PC-9 (cell line): Measurements from ENCODE around the gene PLPP6. TPM values are rescaled to one million over a fixed set of nuclear protein-coding genes. Genes with fewer than 3 reads are reported as not detected.
"Not testable (repeated sequence)": the region's sequence is repeated elsewhere in the genome, so short reads cannot be mapped to it uniquely, and the experiment has no call there.

ENCODE experiments used
- BruUV-seq: library from RNA; stranded (reverse); fragments of 400-500 nt; replicated peaks from 2 replicates; lab custom pipeline; 2021; lab: Mats Ljungman, UMichigan
- CTCF ChIA-PET: fragments of 300-600 bp; sonication (Branson Sonifier 250); formaldehyde crosslinking; loops from one replicate; lab custom pipeline; 2022; ENCODE audit warnings: antibody characterized with exemption; lab: Charles Lee
- POLR2A ChIA-PET: fragments of 300-600 bp; sonication (Branson Sonifier 250); formaldehyde crosslinking; loops from one replicate; lab custom pipeline; 2022; ENCODE audit warnings: antibody characterized with exemption; ENCODE audit not compliant: unreplicated experiment; lab: Charles Lee
- DNase-seq, 2 experiments: peaks; one replicate each; pipeline versions ENCODE4 v3.0.0 to v3.0.0-alpha.2; 2015 to 2022; ENCODE audit warnings: mixed read lengths in 1 of 2
- H2AFZ ChIP-seq: fragments of 200-600 bp; sonication (generic); 2 replicates; pipeline ENCODE4 v1.8.1; 2017; ENCODE audit warnings: antibody characterized with exemption
- H3F3A ChIP-seq: fragments of 200-600 bp; sonication (generic); 2 replicates; pipeline ENCODE4 v1.8.1; 2017; ENCODE audit warnings: antibody characterized with exemption, mild to moderate bottlenecking, low read depth; ENCODE audit not compliant: insufficient read depth
- H3K27ac ChIP-seq: fragments of 200-600 bp; sonication (generic); 2 replicates; pipeline ENCODE4 v1.6.1; 2016; ENCODE audit warnings: mixed run types
- H3K27me3 ChIP-seq: fragments of 200-600 bp; sonication (generic); 2 replicates; pipeline ENCODE4 v1.6.1; 2016; ENCODE audit warnings: low read depth, mixed run types; ENCODE audit not compliant: insufficient read depth
- H3K36me3 ChIP-seq: fragments of 200-600 bp; sonication (generic); 2 replicates; pipeline ENCODE4 v1.6.1; 2016; ENCODE audit warnings: low read depth, mixed run types
- H3K4me1 ChIP-seq: fragments of 200-600 bp; sonication (generic); replicated peaks from 2 replicates; pipeline ENCODE4 v1.6.1; 2016; ENCODE audit warnings: mixed run types; ENCODE audit not compliant: insufficient read depth
- H3K4me2 ChIP-seq: fragments of 200-600 bp; sonication (generic); 2 replicates; pipeline ENCODE4 v1.6.1; 2017; ENCODE audit warnings: mixed run types
- H3K4me3 ChIP-seq: fragments of 200-600 bp; sonication (generic); 2 replicates; pipeline ENCODE4 v1.6.1; 2016; ENCODE audit warnings: mixed run types
- H3K79me2 ChIP-seq: fragments of 200-600 bp; sonication (generic); 2 replicates; pipeline ENCODE4 v1.6.1; 2017; ENCODE audit warnings: low read depth, mixed run types
- H3K9me2 ChIP-seq: fragments of 200-600 bp; sonication (generic); 2 replicates; pipeline ENCODE4 v1.8.1; 2017; ENCODE audit warnings: mild to moderate bottlenecking; ENCODE audit not compliant: insufficient read depth
- H3K9me3 ChIP-seq: fragments of 200-600 bp; sonication (generic); 2 replicates; pipeline ENCODE4 v1.8.1; 2016; ENCODE audit warnings: low read depth; ENCODE audit not compliant: insufficient read depth
- H4K20me1 ChIP-seq: fragments of 200-600 bp; sonication (generic); 2 replicates; pipeline ENCODE4 v1.8.1; 2017; ENCODE audit not compliant: insufficient read depth
- CTCF ChIP-seq: fragments of 200-600 bp; sonication (generic); conservative IDR thresholded peaks from 2 replicates; pipeline ENCODE4 v1.6.1; 2017; ENCODE audit warnings: mixed run types, antibody characterized with exemption, mild to moderate bottlenecking, moderate library complexity
- EZH2 ChIP-seq: fragments of 200-600 bp; sonication (generic); IDR thresholded peaks from 2 replicates; pipeline ENCODE4 v1.8.0; 2017; ENCODE audit warnings: antibody characterized with exemption, low read depth
- intact Hi-C: fragments of 100-400 bp; cut with micrococcal nuclease; formaldehyde crosslinking; loops from one replicate; pipeline ENCODE4 v1.10.0; 2022; ENCODE audit not compliant: unreplicated experiment
- total RNA-seq: library from RNA; stranded (reverse); gene quantifications from 2 replicates; pipeline ENCODE4 v1.2.3, GENCODE V29; 2021

PLPP6 gene
- total RNA-seq, 1 experiment from 2014 or later, result 5.9 TPM

GRCh38 chr9:4654538-4654937 is 7.6 kb upstream of the PLPP6 start:
- Histone ChIP-seq H3K4me3 (no peak overlapping the region), H3K4me1 (no peaks in the 10 kb centered on the region), H4K20me1 (no peaks in the 10 kb centered on the region), H3K79me2 (no peaks in the 10 kb centered on the region), H3K27me3 (no peaks in the 10 kb centered on the region), H2AFZ (no peak overlapping the region), H3K27ac (no peak overlapping the region), H3K4me2 (no peak overlapping the region), H3K9me3 (no peaks in the 10 kb centered on the region), H3F3A (no peaks in the 10 kb centered on the region), H3K36me3 (no peaks in the 10 kb centered on the region), H3K9me2 (no peaks in the 10 kb centered on the region)
- POLR2A ChIA-PET, result no interaction called here
- DNase-seq, result no peak
- intact Hi-C loops, result no loop called here
- BruUV-seq, result no TSS peak
- TF ChIP-seq CTCF, result no peak
- TF ChIP-seq EZH2, result no peak
- CTCF ChIA-PET, result no interaction called here

GRCh38 chr9:4656196-4656595 is 5.9 kb upstream of the PLPP6 start:
- BruUV-seq, intact Hi-C loops, H3K9me3 ChIP-seq, H4K20me1 ChIP-seq, H3K9me2 ChIP-seq, H2AFZ ChIP-seq, H3K27ac ChIP-seq, CTCF ChIA-PET, H3K4me3 ChIP-seq, H3K4me1 ChIP-seq, DNase-seq, H3K79me2 ChIP-seq, H3F3A ChIP-seq, H3K36me3 ChIP-seq, H3K27me3 ChIP-seq, H3K4me2 ChIP-seq: not testable (repeated sequence)
- POLR2A ChIA-PET, result interaction anchor here (0.7 kb wide), 1 partner anchor 10 kb away, joined by 5 read pairs; no protein-coding TSS in a partner anchor

- peaks cover 5% of the 10 kb centered on the region; the same call in 1 of the 2 replicates for H3K4me1 ChIP-seq
- H3K79me2 ChIP-seq, result no peaks in the 10 kb centered on the region
- H4K20me1 ChIP-seq, result no peaks in the 10 kb centered on the region
- peaks cover 2% of the 10 kb centered on the region; the same call in 1 of the 2 replicates for H3F3A ChIP-seq
- no peaks in the 10 kb centered on the region for H3K27me3 ChIP-seq
- H3K9me2 ChIP-seq, result no peaks in the 10 kb centered on the region
- CTCF ChIA-PET, result no interaction called here
- no peak overlapping the region for H3K4me3 ChIP-seq
- POLR2A ChIA-PET, result no interaction called here
- no peaks in the 10 kb centered on the region for H3K9me3 ChIP-seq
- TF ChIP-seq EZH2 (no peak), CTCF (no peak)
- no peak overlapping the region for H3K27ac ChIP-seq
- H2AFZ ChIP-seq, result no peak overlapping the region
- no peaks in the 10 kb centered on the region for H3K36me3 ChIP-seq
- no peak overlapping the region for H3K4me2 ChIP-seq
- intact Hi-C loops, result no loop called here
- no TSS peak for BruUV-seq
- no peak for DNase-seq
Measured at GRCh38 chr9:4656621-4657020, 5.5 kb upstream of the PLPP6 start.
